Epithelial cell of alveolus of lung (primary cell): Measurements from ENCODE around the gene HIF1A. TPM values are rescaled to one million over a fixed set of nuclear protein-coding genes. Genes with fewer than 3 reads are reported as not detected.

Experiments
- total RNA-seq: library from RNA; depleted of rRNA; stranded (reverse); fragments of >200 nt; gene quantifications from 2 replicates; pipeline ENCODE4 v1.2.1, GENCODE V29; 2015

Gene HIF1A
- 641 and 715 TPM in 2 replicates for total RNA-seq

DNA sequence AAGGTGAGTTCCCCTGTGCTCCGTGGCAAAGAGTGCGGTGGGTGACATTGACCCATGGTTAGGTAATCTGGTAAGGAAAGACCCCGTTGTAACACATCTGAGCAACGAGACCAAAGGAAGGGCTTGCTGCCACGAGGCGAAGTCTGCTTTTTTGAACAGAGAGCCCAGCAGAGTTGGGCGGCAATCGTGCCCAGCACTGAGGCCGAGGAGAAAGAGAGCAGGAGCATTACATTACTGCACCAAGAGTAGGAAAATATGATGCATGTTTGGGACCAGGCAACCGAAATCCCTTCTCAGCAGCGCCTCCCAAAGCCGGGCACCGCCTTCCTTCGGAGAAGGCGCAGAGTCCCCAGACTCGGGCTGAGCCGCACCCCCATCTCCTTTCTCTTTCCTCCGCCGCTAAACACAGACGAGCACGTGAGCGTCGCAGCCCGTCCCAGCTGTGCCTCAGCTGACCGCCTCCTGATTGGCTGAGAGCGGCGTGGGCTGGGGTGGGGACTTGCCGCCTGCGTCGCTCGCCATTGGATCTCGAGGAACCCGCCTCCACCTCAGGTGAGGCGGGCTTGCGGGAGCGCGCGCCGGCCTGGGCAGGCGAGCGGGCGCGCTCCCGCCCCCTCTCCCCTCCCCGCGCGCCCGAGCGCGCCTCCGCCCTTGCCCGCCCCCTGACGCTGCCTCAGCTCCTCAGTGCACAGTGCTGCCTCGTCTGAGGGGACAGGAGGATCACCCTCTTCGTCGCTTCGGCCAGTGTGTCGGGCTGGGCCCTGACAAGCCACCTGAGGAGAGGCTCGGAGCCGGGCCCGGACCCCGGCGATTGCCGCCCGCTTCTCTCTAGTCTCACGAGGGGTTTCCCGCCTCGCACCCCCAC lies at the start of gene HIF1A:
Gene HIF1A, plus strand, starts transcription at position 684 of the 865 bp plus-strand sequence. CDS start 292 bp downstream, outside the sequence.

GRCh38 chr14:61761959-61762786 lies 66.9 kb downstream of the HIF1A start, which contains the start of gene SNAPC1:
TSS of gene SNAPC1 (plus strand) at chr14:61762420. CDS start at chr14:61762461, 41 bp downstream.

Other genes with a start within 250 kb of the HIF1A start
- gene SNAPC1, start 66.9 kb downstream of the HIF1A start, total RNA-seq, result 7.3 and 13.4 TPM in 2 replicates
- 0.52 and 3.2 TPM in 2 replicates for gene SYT16, start 117.2 kb downstream of the HIF1A start, total RNA-seq